Measurements from ENCODE around the gene RPS6KA2.
"Not testable (repeated sequence)": the region's sequence is repeated elsewhere in the genome, so short reads cannot be mapped to it uniquely, and the experiment has no call there.

The RPS6KA2 gene

DNA sequence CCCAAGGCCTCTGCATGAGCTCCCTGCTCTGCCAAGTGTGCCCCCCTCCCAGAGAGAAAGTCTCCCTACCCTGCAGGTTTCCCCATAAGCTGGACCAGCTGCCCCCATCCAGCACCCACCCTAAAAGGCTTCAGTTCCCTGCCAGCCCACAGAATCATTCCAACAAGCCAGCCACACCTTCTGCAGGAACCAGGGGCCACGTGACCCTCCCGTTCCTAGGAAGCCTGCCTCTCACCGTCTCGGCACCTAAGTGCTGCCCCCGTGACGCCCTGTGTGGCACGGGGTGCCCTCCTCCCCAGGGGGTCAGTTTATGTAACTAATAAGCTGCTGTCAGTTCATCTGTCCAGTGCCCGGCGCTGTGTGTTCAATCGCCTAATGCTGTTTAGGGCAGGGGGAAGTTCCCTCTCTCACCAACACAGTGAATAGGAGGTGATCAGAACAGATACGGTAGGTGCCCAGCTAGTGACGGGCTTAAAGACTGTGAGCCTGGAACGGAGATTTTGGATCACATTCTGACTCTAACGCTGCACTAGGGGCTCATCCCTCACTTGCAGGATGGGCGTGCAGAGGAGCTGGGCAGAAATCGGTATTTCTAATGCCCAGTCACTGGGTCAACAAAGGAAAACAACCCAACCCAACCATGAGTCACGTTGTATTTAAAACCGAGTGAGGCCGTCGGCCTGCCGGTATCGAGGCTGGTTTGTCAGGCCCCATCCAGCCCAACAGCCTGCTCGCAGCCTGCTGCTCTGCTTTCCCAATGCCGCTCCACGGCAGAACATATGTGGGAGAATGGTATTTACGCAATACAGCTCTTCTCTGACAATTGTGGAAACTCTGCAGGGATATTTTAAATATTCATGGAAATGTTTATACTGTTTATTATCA, 96.6 kb downstream of the RPS6KA2 start:
- DNase-seq (ENCODE audit: low read depth): no peak

- DNase-seq (ENCODE audit: low read depth): no peak
Observed at GRCh38 chr6:166529586-166529985, 97.5 kb downstream of the RPS6KA2 start.

- DNase-seq (ENCODE audit: low read depth): not testable (repeated sequence)
Observed at GRCh38 chr6:166529058-166529457, 98.0 kb downstream of the RPS6KA2 start.

GRCh38 chr6:166527849-166528248, 99.2 kb downstream of the RPS6KA2 start:
- no peak for DNase-seq (ENCODE audit: low read depth)

DNA sequence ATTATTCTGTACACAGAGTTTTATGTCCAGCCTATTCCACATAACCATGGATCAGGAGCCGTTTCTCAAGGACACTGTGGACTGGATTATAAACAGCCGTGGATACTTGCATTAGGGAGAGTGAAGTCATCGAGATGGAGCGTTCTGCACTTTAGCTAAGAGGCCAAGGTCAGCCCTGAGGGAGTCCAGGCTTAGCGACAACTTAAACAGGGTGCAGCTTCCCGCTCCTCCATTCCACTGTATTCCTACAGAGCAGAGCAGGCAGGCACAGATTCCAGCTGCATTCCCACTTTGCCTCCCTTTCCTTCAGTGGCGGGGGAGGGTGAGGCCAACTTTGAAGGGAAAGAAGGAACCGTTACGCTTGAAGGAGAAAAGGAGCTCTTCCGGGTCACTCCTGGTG, 100.1 kb downstream of the RPS6KA2 start:
- DNase-seq (ENCODE audit: low read depth): no peak

- no peak for DNase-seq (ENCODE audit: low read depth)
Observed at GRCh38 chr6:166525567-166525966, 101.5 kb downstream of the RPS6KA2 start.

DNA sequence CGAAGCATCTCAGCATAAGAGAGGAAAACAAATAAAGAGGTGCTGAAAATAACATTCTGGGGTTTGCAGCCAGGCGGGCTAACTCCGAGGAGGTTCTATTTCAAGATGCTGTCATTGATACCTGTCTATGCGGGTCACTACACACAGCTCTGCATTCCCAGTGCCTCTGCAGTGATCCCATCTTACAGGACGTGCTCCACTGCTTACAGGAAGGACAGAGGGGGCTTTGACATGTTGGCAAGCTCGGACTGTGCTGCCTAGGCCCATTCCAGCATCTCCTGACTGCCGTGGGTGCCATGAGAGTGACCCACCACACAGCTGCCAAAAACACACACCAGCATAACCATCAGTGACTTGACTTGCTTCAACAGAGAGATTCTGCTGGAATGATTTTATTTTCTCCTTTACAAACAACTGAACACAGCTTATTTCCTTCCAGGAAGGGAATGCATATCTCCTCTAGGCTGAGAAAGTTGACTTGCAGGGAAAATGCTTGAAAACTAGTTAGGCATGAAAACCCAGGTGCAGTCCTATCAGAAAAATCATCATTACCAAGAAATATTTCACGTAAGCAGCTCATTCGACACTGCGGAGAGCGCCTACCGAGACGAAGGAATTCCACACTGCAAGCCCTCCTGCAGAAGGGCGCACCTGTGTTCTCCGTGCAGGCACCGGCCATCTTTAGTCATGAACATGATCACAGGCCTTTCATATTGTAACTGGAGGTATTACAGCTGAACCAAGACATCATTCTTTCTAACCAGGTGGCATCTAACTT, 103.1 kb downstream of the RPS6KA2 start:
- no peak for DNase-seq (ENCODE audit: low read depth)

DNA sequence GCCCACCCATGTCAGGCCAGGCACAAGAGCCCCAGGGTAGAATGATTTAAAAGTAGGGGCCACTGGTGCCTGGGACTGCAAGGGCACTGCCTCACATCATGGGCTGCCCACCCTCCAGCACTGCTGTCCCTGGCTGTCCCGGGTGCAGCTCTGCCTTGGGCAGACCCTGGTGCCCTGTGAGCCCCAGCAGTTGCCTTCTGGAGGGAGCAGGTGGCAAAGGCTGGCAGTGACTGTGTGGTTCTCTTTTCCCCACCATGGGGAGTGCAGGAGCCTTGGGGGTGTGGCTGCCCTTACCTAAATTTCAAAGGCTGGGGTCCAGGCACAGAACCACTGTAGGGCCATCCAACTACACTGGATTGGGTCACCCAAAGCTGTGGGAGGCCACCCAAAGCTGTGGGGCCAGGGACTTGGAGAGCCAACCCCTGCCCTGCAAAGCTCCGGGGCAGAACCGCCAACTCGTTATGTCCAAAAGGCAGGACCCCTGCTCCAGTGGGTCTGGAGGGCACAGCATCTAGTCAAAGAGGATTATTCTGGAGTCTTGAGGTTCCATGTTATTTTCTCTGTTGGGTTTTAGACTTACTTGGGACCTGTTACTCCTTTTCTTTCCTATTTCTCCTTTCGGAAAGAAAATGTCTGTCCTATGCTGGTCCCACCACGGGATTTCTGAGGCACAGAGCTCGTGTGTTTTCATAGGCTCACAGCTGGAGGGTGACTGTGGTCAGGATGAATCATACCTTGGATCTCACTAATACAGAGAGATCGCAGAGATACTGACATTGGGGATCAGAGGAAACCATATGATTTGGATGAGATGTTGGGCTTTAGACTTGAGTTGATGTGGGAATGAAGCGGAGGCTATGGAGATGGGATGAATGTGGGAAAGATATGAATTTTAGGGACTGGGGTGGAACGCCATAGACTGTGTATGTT, 105.9 kb downstream of the RPS6KA2 start:
- no peak for DNase-seq (ENCODE audit: low read depth)

GRCh38 chr6:166516251-166516884, 110.7 kb downstream of the RPS6KA2 start:
- no peak for DNase-seq (ENCODE audit: low read depth)

DNA sequence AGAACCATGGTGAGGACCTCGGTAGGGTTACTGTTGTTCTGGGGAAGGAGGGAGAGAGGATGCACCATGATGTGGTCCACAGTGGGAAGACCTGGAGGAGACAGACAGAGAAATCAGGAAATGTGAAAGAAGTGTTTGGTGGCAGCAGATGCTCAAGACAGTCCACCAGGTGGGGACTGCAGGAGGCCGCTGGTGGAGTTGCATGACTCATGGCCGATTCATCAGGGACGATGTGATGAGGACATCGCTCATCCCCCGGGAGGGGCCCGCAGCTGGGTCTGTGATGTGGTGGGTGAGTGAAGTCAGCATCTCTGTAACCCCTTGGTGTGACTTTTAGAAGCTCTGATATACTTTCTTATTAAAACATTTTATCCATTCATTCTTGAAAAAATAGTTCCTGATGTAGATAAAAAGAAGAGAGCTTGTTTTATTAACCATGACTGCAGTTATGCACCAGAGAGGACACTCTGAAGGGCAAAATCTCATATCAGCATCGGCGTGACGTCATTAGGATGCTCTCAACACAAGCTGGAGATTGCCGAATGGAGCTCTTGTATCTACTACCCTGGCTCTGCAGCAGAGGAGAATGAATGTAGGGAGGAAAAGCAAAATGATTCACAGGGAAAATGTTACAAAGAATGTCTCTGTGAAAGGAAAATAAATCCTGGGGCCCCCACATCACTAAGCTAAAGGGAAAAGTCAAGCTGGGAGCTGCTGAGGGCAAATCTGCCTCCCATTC, 111.8 kb downstream of the RPS6KA2 start:
- peak; percentile 44 for DNase-seq (ENCODE audit: low read depth)

GRCh38 chr6:166514196-166514595, 112.9 kb downstream of the RPS6KA2 start:
- DNase-seq (ENCODE audit: low read depth): no peak

DNA sequence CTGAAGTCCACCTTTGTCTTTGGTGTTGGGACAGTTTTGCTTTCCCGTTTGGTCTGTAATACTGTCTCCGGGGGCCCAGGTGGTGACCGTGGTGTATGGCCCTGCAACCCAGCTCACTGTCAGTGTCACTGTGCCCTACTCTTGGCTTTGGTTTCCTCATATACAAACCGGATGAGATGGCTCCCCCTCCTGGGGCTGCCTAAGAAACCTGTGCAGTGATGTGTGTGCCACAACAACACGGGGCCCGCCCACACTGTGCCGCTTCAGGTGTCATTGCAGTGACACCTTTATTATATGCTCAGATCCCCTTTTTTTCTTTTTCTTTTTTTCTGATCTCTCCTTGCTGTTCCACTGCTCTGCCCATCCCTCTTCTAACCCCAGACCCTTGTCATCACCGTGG, 114.5 kb downstream of the RPS6KA2 start:
- no peak for DNase-seq (ENCODE audit: low read depth)

DNA sequence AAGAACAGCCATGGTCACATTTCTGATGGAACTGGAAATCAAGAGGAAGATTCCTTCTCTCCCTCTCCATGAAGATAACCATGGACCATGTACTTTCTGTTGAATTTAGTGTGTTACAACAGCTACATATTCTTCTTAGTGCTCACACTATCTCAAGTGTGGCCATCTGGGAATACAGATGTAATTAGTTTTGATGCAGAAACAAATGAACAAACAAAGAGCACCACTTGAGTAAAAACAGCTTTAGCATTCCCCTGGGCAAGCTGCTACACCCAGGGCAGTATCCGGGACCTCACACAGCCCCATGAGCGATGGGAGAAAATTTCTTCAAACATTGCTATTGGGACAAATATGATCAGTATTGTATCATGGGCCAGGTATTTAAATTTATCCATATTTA, 115.7 kb downstream of the RPS6KA2 start:
- no peak for DNase-seq (ENCODE audit: low read depth)

GRCh38 chr6:166509193-166509592, 117.9 kb downstream of the RPS6KA2 start:
- DNase-seq (ENCODE audit: low read depth): no peak

DNA sequence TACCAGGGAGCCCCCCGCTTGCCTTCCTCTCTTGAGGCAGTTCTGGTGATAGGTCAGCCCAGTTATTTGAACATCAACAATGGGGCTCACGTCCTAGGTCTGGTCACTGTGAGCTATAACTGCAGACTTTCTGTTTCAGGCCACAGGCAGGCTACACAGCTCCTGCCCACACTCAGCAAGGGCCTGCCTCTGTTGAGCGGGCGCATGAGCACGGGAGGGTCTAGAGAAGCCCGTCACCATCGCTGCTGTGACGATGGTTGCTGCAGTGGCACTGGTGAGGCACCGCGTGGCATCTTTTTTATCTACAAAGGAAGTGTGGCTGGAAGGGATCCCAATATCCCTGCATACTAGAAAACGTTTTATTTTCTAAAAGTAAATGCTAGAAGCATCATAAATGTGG, 118.3 kb downstream of the RPS6KA2 start:
- DNase-seq (ENCODE audit: low read depth): no peak

DNA sequence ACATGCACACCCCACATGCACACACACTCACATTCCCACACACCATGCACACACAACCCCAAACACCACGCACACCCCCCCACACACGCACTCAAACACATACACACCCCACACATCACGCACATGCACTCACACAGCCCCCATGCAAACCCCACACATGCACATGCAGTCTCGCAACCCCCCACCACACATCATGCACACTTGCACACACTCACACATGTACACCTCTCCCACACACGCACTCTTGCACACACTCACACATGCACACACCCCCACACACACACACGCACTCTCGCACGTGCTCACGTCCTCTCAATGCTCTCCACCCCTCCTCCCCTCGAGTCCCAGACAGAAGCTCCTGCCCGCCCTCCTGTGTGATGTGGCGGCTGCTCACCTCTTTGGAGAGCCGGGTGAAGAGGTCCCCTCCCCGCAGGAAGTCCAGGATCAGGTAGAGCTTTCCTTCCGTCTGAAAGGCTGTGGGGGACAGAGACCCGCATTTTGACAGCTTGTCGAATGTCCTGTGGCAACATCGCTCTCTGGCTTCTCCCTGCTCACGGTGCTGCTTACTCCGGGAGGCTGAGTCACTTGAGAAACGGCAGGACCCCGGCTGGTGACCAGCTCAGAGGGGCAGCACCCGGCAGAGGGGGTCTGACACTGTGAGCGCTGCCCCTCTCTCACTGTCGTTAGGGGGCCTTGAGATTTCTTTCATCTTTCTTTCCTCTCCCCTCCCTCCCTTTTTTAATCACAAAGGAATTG, 119.1 kb downstream of the RPS6KA2 start:
- no peak for DNase-seq (ENCODE audit: low read depth)

DNA sequence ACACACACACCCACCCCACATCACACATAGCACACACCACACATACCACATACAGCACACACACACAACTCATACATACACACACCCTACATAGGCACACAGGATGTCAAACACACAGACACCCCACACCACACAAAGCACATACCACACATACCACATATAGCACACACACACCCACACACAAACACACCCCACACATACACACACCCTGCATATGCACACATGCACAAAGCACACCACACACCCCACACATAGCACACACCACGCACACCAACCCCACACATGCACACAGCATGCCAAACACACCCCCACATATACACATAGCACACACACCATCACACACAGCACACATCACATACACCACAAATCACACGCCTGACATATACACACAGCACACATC, 119.7 kb downstream of the RPS6KA2 start:
- no peak for DNase-seq (ENCODE audit: low read depth)

- DNase-seq (ENCODE audit: low read depth): no peak
Observed at GRCh38 chr6:166505133-166505905, 121.7 kb downstream of the RPS6KA2 start.

GRCh38 chr6:166504100-166504499, 123.0 kb downstream of the RPS6KA2 start:
- DNase-seq (ENCODE audit: low read depth): no peak
